NCI-H187 (cell line): ENCODE results near the gene ING3.

ENCODE experiments used
- DNase-seq, 2 experiments: peaks; one replicate each; lab custom pipeline; 2025; lab: John Stamatoyannopoulos, UW

Gene ING3

DNA sequence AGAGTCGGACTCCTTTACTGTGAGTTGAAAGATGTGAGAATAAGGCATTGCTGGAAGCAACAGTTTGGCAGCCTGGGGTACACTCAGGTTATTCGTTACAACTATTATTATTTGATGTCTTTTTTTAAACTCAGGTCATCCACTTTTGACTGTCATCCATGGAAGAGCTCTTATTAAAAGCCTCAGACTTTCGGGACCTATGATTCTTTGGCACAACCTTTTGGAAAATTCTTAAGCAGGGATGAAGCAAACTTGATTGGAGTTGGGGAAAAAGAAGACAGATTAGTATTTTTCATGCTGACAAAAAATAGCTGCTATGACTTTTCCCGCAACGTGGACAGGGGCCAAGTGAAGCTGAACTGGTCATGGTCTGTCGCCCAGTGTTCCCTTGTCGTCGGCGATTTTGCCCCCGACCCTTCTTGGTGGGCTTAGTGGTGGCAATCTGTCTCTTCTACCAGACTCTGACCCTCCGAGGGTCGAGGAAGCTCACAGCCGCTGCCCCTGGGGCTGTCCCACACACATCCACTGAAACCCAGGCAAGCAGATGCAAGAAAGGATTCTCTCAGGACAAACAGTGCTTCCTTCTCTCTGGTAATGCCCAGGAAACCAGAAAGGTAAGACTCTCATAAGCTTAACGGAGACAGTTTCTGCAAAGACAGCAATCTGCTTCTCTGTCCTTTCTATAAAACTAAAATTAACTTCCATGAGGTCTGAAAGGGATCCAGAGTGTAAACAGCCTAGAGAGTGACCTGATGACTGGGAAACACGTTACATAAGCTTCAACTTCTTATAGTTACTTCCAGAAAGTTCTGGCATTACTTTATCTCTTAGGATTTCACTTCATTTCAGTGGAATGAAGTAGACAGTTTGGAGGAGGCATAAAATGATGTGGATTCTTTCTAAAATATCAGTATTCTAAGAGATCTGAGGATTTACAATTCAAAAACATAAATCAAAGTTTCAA, 39.0 kb downstream of the ING3 start:
- no peak for DNase-seq

DNA sequence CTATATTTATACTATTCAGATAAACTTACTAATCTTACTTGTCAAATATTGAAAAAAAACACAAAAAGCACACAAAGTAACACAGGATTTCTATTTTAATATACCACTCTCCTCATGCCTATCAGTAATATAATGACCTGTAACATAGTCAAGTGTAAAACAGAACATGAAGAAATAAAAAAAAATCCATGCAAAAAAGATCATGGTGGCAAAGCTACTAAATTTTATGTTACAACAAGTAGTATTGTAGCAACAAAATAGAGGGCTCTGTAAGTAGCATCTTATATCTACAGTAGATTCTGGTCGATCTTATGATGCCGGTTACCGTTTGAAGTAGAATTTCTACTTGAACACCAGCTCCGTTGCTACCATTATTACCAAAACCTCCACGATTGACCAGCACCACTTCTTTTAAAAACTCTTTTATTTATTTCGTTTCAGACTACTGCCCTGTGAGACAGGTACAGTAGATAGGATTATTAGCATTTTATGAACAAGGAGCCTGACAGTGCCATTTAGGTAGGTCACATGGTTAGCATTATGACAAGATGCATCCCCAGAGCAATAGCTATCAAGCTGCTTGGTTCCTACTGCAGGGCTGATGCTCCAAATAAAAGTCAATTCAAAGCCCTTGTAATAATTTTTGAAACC, 40.0 kb downstream of the ING3 start:
- no peak for DNase-seq

DNA sequence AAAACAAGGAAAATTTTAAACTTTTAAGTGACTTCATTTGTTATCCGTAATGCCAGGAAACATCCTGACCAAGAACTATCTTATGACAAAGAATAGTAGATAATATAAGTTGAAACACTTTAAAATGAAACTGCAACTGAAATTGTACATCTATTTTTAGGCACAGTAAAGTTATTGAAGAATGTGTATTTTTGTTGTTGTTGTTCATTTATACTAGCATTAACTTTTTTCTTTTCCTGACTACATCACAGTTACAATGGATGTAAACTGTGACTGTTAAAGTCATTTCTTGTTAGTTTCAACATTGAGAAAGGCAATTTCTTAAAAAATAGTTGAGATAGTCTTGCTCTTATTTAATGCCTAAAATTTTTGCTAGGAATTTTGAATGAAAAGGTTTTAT, 40.6 kb downstream of the ING3 start:
- no peak for DNase-seq

DNA sequence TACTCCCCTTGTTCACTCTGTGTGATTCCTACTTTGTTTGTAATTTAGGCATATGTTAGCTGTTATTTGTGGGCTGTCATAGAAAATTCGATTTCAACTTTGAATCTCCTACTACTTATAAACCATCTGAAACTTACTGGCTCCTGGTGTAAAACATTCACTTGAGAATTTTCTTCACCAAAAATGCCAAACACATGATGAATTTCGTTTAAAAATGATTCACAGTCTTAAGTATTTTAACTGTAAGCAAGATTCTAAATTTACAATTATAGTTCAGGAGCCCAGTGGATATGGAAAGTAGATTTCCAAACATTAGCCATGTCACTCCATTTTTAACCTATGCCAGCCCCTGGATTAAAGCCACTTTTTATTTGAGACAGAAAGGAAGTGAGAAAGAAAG, 41.0 kb downstream of the ING3 start:
- no peak for DNase-seq

DNA sequence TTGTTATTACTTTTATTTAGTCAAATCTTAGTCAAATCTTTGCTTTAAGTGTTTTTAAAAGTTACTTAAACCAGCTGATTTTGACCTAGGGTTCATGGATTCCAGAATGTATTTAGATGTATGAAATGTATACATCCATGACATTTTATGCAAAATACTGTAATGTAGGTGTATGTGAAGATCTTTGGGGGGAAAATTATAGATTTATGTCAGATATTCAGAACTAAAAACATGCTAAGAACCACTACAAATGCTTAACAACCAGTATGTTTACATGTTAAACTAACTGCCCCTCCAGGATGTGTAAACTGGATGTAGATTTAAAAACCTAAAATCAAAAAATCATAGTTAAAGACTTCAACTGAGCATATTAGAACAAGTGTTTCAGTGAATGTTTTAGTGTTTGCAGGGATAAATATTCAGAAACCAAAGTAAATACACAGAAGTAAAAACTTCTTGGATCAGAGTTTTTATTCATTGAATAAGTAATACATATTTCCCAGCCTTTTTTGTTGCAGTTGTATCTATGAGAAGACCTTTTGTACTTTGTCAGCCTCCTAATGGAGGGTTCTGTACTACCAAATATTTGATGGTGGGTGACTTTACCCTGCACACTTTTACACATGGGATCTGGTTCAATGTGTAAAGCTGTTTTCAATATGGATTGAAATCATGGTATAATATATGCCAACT, 41.8 kb downstream of the ING3 start:
- DNase-seq: no peak

DNA sequence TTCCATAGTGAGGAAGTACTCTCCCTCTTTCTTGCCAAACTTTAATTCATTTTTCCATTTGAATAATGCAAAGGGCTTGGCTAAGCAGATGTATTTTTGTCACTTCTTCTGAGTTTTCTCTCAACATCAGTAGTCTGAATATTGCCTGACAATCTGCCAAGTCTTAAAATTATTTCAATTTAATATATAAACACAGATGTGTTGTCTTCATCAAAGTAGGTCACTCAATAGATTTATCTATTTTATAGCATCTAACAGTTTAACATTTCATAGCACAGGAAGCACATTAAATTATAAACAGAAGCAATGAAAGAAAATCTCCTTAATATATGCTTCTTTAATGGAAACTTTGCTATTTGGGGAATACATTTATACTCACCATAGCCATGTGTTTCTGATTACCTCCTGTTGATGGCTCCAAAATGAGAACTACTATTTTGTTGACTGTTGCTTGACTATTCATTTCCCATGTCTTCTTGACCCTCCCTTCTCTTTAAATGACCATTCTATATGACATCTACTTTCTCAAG, 42.5 kb downstream of the ING3 start:
- no peak for DNase-seq

DNA sequence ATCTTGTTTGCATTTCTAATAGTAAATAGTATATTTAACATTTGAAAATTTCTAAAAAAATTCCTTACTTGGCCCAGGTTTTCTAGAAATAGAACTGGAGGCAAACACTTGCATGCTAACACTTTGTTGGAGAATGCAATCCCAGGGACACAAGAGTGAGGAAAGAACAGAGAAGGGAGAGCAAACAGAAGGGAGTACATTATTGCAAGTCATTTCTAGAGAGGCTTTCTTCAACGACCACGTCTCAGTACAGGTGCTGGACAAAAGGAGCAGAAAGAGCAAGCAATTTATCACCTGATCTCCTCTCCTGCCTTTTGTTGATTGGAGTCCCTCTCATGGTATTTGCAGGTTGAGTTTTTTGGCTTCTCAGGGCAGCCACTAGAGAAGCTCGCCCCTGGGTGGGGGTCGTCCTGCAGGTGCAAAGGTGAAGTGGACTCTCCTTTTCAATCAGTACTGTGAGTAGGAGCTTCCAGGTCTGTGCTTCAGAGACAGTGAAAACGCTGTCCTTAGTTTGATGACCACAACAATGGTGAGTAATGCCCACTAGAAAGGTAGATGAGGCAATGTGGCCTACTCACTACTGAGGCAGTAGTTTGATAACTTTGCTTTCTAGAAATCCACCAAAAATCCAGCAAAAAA, 43.1 kb downstream of the ING3 start:
- DNase-seq: no peak

DNA sequence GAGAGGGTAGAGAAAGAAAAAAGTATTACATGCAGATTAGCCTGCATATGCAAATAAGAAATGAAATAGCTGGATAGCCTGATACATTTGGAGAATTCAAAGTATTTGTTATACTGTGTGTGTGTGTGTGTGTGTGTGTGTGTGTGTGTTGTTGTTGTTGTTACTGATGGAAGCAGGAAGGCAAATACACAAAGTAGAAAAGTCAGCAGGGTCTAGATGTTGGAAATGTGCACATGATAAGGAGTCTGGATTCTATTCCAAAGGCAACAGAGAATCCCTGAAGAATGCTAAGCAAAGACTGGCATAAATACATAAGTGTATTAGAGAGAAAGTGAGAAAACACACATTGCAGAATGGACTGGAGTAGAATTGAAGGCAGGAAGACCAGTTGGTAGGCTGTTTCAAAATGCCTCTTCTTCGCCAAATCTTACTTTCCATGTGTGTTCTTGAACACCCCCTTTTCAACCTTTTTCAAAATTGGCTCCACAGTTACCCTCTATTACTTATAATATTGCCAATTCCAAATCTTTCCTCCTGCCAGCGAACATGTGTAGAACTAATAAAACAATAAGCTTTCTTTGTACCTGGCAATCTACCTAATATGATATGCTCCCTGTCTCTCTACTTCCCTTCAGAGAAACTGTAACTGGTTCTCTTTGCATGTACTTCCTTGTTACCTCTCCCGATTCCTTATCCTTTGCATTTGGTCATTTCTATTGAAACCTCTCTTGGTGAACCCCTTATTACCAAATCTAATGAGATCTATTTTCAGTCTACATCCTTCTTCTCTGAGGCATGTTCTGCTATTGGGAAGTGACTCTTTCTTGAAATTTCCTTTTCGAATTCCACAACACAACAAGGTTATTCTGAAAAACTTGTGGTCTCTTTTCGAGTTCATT, 44.2 kb downstream of the ING3 start:
- no peak for DNase-seq

DNA sequence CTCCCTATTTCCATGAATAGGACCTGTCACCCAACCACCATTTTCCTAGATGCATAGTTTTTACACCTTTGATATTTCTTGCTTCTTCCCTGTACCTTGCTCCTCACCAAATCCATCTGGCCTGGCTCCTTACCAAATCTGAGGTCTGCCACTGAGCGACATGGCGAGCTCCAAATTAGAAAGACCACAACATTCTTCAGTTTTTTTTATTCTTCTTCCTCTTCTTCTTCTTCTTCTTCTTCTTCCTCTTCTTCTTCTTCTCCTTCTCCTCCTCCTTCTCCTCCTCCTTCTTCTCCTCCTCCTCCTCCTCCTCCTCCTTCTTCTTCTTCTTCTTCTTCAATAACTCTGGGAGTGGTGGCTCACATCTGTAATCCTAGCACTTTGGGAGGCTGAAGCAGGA, 45.1 kb downstream of the ING3 start:
- no peak for DNase-seq

DNA sequence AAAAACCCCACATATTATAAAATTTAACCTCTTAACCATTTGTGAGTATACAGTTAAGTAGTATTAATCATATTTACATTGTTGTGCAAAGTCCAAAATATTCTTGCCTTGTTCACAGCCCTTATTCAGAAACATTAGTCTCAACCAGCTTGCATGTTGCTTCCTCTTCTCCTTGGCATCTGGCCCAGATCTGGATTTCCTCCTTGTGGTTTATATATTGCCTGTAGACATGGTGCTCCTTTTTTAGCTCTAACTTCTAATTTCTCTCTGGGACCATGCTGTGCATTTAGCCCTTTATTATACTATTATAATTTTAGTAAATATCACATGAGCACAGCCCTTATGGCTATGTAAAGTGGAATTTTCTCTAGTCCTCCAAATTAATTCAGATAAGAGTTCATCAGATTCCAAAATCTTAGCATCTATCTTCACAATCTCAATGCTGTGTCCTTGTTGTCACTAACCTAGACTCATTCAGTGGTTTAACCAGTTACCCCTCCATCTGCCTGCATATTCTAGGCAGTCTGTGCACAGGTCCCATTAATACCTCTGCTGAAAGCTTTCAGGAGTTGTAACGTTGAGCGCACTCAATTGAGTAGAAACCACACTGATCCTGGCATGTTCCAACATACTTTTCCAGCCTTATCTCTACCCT, 45.9 kb downstream of the ING3 start:
- DNase-seq: no peak

DNA sequence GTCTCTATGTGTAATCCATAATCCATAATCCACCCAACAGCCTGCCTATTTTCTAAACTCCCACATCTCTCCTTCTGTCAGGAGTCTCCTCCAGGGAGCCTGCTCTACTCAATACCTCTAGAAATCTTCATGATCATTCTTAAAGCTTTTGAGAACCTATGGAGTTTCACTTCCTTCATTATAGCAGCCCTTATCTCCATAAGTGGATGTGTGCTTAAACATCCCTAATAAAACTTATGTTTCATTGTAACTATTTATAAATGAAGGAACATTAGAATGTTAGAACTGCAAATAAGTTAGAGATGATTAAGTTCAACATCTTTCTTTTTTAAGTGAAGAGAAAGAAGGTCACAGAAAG, 46.4 kb downstream of the ING3 start:
- DNase-seq: no peak

DNA sequence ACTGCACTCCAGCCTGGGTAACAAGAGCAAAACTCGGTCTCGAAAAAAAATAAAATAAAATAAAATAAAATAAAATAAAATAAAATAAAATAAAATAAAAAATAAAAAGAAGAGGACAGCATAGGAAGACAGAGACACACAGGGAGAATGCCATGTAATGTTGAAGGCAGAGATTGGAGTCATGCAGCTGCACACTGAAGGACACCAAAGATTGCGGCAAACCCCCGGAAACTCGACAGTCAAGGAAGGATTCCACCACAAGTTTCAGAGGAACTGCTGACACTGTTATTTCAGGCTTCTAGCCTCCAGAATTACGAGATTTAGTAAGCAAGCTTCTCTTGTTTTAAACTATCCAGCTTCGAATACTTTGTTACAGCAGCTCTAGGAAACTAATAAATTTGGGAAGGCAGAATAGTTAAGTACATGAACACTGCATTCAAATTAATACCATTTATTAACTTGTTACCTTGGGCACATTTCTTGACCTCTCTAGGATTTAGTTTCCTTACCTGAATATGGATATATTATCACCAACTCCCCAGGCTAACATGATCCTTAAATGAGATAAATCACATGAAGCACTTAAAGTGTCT, 47.4 kb downstream of the ING3 start:
- no peak for DNase-seq

DNA sequence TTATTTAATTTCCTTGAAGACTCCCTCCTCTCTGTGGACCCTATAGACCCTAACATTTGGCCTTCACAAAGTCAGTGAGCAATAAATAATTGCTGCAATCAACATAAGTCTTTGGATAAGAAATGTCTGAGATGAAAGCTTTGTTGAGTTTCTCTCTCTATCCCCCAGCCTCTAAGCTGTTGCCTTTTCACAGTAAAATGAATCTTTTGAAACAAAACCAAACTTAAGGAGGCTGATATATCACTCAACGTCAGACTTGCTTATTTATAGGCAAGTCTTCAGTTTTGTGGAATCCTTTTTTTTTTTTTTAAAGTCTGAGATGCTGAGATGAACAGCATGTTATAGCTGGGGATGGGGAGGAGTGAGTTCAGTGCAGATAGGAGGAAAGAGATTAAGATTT, 47.9 kb downstream of the ING3 start:
- no peak for DNase-seq

DNA sequence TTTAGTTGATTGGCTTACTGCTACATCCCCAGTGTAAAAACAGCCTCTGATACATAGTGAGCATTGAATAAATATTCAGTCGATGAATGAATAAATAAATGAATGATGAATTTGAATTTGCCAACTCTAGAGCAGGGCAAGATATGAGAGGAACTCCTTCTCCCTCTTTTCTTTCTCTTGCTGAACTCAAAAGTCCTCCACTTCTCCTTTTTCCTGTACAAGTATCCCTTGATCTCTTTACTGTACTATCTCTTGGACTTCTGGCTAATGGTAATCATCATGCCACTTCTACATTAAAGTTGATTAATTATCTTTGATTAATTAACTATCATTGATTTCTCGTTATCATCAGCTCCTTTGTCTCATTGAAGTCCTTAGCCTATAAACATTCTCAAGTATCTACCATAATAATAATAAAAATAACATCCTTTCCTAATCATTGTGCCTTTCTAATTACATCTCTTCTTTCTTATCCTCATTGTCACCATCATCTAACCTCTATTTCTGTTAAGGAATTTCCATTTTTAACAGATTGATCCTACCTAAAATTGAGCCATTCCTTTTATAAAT, 48.5 kb downstream of the ING3 start:
- no peak for DNase-seq

DNA sequence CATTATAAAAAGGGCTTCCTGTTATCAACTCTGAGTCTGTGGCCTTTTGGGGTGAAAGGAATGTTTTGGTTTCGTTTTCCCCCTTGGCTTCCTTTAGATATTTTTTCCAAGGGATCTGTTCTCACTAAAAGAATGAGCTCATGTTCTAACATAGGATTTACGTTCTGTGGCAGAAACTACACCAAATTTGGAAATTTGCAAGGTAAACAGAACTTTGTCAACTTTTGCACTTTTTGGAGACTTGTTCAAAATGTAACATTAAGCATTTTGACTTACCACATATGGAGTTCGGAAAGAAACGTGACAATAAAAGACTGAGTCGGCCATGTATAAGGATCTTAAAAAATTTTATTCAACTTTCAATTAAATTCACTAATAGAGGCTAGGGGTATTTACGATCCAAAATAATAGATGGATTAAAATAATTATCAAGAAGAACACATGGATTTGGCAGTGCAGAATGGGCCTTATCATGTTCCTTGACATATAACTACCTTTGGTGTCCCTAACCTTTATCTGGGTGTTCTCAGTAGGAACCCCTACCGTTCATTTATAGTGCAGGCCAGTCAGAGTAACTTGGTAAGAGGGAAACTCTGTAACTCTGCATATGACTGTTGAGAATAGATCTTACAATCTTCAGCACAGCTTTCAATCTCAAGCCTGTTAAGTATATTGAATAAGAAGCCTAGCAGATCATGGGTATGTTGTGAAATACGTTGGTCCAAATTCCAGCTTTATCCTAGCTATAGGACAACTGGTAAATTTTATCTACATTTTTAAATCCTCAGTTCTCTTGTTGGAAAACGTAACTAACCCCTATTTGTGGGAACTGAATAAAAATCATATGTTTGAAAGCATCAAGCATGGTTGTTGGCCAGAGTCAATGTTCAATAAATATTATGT, 49.8 kb downstream of the ING3 start:
- DNase-seq: no peak

DNA sequence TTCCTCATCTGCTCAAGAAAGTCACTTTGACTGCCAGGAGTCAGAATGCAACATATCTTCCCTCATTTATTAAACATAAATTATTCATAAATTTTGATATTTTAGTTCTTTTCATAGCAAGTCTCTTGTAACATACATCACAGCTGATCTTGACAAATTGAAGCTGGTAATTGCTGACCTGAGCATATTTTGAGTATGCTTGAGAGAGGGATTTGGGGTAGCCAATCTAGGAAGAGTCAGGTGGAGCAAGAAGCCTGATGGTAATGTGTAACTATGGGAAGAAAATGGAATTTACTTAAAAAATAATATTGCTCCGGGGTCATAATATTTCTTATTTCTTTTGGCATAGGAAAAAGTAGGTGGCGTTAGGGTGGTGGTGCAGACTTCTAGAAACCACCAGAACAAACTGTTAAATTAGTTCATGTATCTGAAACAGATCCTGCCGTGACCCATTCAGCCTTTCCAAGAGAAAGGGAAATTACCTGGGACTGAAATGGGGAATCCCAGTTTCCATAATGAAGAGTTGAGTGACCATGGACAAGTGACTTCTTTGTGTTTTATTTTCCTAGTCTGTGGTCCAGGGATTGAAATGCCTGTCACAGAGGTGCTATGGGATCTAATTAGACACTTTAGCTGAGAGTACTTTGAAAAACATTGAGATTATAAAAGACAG, 50.8 kb downstream of the ING3 start:
- no peak for DNase-seq

DNA sequence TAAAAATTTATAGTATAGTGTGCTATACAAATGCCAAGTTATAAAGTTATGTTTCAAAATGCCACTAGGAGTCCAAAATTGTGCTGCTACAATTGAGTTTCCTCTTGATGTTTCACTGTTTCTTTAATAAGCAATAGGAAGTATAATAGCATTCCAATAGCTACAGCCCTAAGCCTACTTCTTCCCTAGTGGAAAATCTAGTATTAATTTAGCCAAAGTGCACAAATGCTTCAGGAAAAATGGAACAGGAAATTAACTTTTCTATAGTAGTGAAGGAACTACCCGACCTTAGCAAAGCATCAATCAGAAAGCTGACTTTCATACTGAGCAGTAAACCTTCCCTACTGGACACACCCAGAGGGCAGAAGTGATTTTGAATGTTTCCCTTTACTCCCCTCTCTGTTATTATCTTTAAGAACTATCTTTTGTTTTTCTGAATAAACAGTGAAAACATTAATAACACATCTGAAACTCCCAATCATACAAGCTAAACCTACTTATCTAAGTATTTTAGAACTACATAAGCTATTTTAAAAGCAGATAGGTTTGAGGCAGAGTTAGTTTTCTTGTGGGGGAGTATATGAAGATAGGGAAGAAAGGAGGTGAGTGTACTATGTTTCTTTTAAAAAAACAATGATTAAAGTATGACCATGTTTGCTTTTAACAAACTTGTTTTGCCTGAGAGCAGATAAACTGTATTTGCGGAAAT, 51.6 kb downstream of the ING3 start:
- DNase-seq: no peak

DNA sequence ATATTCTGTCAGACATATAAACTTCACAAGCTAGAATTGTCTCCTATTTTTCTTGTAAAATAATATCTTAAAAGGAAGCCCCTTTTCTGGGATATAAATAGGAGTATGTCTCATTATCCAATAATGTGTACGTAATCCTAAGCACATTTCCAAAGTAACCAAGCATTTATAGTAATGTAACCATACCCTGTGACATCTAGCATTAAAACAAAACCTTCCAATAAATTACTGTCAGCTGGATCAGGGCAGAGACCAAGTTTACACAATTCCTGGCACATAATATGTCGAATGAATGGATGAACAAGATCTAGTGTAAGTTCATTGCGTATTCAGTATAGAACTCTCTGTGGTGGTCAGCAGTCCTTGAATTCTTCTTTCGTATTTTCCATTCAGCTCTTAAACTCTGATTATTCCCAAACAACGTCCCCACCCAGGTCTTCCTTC, 52.2 kb downstream of the ING3 start:
- no peak for DNase-seq
